GM08714 (cell line): ENCODE results near the gene LCN9.

ENCODE experiments used
- H3K4me3 ChIP-seq: fragments of 200-500 bp; sonication (Bioruptor generic); 2 replicates; pipeline ENCODE4 v1.5.1; 2014; ENCODE audit warnings: mild to moderate bottlenecking, low read length, inconsistent platforms
- ZNF274 ChIP-seq: IDR thresholded peaks from 2 replicates; pipeline ENCODE4 v1.6.1; 2012; ENCODE audit warnings: mild to moderate bottlenecking, low read depth, low read length

Gene LCN9

GRCh38 chr9:135694414-135694813 lies 31.3 kb downstream of the LCN9 start:
- TF ChIP-seq ZNF274 = no peak
- H3K4me3 ChIP-seq = no peak overlapping the region

DNA sequence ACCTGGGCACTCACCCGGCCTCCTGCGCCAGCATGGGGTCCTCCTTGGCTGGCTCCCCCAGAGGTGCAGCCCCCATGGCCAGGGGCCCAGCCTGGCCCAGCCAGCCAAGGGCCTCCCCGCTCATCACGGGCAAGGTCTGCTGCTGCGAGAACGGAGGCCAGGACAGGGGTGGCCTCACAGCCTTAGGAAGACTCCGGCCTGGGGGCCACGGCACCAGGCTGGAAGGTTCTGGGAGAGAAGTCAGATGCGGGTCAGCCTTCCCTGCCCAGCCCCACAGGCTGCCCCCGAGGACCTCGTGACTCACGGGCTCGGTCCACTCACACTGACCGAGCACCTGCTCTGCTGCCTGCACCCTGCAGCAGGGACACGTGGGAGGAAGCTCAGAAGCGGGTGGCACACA lies 31.9 kb downstream of the LCN9 start:
- no peak overlapping the region for H3K4me3 ChIP-seq
- no peak for TF ChIP-seq ZNF274

- H3K4me3 ChIP-seq = no peak overlapping the region
- no peak for TF ChIP-seq ZNF274
Measured at GRCh38 chr9:135695642-135696041, 32.5 kb downstream of the LCN9 start.

GRCh38 chr9:135696446-135696845 lies 33.3 kb downstream of the LCN9 start:
- H3K4me3 ChIP-seq = no peak overlapping the region
- no peak for TF ChIP-seq ZNF274

- no peak for TF ChIP-seq ZNF274
- no peak overlapping the region for H3K4me3 ChIP-seq
Measured at GRCh38 chr9:135697226-135697625, 34.1 kb downstream of the LCN9 start.

GRCh38 chr9:135698236-135698635 lies 35.1 kb downstream of the LCN9 start:
- no peak overlapping the region for H3K4me3 ChIP-seq
- TF ChIP-seq ZNF274 = no peak

- TF ChIP-seq ZNF274 = no peak
- H3K4me3 ChIP-seq = no peak overlapping the region
Measured at GRCh38 chr9:135698767-135699166, 35.7 kb downstream of the LCN9 start.

DNA sequence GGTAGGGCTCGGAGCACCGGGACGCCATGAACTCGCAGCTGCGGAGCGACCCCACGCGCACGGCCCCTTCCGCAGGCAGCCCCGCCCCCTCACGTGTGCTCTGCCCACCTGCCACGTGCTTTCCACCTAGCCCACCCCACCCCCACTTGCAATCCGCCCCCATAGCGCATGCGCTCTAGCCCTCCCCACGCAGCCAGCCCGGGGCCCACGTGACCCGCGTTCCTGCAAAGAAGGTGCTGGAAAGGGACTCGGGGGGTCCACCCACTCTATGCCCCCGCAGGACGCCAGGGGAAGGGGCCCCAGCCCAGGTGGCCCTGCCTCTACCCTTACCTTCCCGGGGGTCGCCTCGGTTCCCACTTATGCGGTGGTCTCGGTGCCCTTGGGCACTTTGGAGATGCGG lies 36.3 kb downstream of the LCN9 start, which contains the start of gene SOHLH1:
Gene SOHLH1 (minus strand): TSS at position 42 of the 400 bp plus-strand sequence. CDS start 14 bp downstream, at position 28.
- TF ChIP-seq ZNF274 = no peak
- H3K4me3 ChIP-seq = no peak within 1 kb of the TSS

GRCh38 chr9:135700525-135700924 lies 37.4 kb downstream of the LCN9 start:
- TF ChIP-seq ZNF274 = no peak
- H3K4me3 ChIP-seq = no peak overlapping the region

DNA sequence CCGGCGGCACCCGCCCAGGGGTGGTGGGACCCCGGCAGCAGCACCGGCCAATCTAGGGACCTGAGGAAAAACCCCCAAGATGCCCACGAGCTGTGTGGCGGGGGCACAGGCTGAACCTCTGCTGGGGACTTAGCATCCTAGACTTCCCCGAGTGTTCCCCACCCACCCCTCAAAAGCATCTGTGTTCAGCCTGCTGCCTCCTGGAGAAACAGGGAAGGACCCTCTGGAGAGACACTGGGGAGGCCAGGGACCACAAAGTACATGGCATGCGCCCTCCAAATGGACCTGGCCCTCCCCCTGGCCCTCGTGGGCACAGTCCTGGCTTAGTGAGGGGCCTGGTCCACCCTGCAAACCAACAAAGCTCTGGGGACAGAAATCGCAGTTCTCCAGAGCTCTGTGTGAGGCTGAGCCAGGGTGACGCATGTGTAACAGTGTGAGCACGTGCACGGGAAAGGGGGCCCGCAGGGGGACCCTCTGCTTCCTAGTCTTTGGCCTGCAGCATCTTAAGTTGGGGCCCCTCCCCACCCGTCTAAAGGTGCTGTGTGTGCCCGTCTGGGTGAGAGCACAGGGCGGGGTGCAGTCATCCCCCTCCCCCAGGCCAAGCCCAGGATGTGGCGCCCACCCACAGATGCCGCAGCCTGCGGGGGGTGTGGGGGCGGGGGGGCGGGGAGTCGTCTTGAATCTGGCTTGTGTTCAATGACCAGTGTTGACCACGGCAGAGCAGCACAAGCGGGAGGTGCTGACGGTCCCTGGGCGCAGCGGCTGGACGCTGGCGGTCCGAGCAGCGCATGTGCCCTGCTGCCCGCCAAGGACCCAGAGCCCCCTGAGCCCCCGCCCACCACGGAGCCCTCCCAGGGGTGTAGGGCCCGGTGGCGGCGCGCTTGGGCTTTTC lies 38.2 kb downstream of the LCN9 start:
- no peak for TF ChIP-seq ZNF274
- H3K4me3 ChIP-seq = no peak overlapping the region

- no peak within 1 kb of the TSS for H3K4me3 ChIP-seq
Measured at GRCh38 chr9:135701959-135702721, 39.0 kb downstream of the LCN9 start, which contains the start of gene KCNT1. Gene KCNT1 (plus strand): TSS chr9:135702185. CDS start chr9:135702259, 74 bp downstream.

DNA sequence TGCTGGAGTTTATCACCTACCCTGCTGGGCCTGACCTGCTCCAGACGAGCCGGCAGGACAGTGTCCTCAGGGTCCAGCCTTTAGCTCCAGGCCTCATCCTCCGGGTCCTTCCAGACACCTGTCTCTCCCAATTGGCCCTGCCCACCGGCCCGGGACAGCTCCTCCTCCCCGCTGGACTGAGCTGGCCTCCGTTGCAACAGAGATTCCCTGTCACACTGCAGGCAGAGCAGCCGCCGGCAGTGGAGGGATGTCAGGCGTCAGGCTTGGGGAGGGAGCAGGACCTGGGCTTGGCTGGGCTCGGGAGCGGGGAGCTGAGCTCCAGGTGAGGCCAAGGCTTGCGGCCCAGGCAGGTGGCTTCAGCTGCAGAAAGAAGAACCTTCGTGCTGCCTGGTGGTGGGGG lies 40.6 kb downstream of the LCN9 start:
- no peak for TF ChIP-seq ZNF274
- H3K4me3 ChIP-seq = no peak overlapping the region

More at GRCh38 chr9:135701959-135702721, 39.0 kb downstream of the LCN9 start, which contains the start of gene KCNT1:
- TF ChIP-seq ZNF274 = no peak

DNA sequence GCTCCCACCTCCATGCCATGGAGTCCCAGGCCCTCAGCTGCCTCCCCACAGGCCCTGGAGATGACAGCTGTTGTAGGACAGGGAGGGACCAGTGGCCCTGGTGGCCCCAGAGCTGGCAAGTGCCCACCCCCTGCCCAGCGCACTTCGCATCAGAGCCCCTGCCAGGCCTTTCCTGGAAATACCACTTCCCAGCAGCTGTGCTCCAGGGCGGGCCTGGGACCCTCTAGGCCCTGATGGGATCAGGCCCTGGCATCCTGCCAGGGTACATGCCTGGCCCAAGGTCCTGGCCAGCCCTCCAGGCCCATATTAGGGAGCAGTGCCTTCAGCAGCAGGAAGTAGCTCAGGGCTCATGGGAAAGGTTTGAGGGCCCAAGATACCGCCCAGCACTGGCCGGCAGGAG lies 41.4 kb downstream of the LCN9 start:
- no peak overlapping the region for H3K4me3 ChIP-seq
- TF ChIP-seq ZNF274 = no peak

GRCh38 chr9:135705376-135705775 lies 42.3 kb downstream of the LCN9 start:
- no peak overlapping the region for H3K4me3 ChIP-seq
- TF ChIP-seq ZNF274 = no peak

DNA sequence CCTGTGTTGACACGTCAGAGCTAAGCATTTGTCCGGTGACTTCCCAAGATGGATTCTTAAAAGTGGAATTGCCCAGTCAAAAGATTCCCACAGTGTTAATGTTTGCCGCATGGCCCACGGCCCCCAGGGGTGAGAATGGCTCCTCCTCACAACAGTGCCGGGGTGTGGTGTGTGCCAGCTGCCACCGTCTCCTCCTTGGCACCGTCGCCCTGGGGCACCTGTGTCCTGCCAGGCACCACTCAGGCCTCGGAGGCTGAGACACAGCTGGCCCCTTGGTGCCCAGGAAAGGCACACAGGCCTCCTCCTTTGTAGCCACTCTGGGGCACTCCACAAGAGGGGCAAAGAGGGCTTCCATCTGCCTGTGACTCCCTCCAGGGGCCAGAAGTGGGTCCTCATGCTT lies 43.2 kb downstream of the LCN9 start:
- no peak for TF ChIP-seq ZNF274
- H3K4me3 ChIP-seq = no peak overlapping the region
